Forelimb muscle (tissue), 1 donor: ENCODE measurements around the gene PJA2. TPM values are rescaled to one million over a fixed set of nuclear protein-coding genes. Genes with fewer than 3 reads are reported as not detected.
"Not testable (repeated sequence)": the region's sequence is repeated elsewhere in the genome, so short reads cannot be mapped to it uniquely, and the experiment has no call there.

ENCODE experiments used
- DNase-seq: peaks from one replicate; pipeline ENCODE4 v3.0.0-alpha.2; 2013; ENCODE audit warnings: low read depth
- polyA plus RNA-seq: library from polyadenylated mRNA; unstranded; fragments of 120-200 nt; gene quantifications from one replicate; pipeline ENCODE4 v1.2.1, GENCODE V29; 2013; ENCODE audit not compliant: insufficient read length

The PJA2 gene
- polyA plus RNA-seq, 1 donor: 120 TPM

DNA sequence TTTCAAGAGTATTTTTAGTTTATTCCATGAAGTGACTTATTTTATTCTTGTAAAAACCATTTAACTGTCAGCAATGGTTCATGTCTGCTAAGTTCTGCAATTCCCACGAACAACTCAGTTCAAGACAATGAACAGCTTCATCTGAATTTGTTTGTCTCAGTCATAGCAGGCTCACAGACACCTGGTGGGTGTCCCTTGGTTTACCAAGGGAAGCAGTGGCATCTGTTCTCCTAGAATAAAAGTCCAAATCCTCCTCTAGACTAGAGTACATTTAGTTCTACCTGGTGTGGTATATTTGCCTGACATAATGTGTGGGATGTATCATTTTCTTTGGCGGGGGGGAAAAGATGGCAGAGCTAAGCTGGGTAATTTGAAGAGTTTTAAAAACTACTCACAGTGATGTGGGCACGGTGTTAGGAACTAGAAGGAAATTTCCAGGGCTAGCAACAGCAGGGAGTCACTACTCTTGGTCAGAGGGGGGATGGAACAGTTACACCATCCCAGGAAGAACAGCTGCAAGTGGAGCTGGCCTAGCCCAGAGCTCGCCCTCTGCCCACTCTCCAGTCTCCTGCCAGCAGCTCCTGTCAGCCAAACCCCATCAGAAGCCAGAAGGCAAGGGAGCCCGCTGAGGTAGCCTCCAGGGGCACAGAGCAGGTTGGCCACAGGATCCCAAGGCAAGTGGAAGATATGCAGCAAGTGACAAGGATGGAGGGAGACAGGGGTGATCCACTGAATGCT, 100.3 kb downstream of the PJA2 start:
- no peak for DNase-seq

DNA sequence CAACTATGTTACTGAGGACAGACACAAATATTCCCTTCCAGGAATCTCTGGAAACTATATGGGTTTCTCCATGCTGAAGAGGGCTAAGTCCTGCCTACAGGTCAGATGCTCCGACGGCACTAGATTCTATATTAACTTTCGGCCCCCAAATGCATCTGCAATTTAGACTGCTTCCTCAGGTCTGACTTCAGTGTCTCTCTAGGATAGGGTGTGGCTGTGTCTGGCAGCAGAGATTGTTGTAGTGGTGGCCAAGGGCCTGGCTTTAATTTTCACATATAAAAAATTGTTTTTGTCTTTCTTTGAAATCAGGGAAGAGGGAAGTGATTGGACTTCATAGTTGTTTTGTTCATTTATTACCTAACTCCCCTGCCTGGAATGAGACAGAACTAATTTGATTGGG, 101.8 kb downstream of the PJA2 start:
- DNase-seq: no peak

DNA sequence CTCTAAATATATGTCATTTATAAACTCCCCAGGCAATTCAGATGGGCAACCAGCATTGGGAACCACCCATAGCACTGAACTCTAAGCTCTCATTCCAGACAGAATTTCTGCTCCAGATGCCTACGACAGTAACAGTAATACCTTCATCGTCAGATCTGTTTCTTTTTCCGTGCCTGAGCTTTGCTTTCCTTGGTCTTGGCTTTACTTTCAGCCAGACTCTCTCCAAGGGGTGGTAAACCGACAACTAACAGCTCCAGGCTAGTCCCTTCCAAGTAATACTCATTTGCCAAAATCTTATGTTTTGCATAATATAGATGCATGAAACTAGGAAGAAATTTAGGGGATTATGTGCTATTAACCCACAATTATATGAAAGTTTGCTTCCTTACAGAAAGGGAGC, 102.3 kb downstream of the PJA2 start:
- no peak for DNase-seq

DNA sequence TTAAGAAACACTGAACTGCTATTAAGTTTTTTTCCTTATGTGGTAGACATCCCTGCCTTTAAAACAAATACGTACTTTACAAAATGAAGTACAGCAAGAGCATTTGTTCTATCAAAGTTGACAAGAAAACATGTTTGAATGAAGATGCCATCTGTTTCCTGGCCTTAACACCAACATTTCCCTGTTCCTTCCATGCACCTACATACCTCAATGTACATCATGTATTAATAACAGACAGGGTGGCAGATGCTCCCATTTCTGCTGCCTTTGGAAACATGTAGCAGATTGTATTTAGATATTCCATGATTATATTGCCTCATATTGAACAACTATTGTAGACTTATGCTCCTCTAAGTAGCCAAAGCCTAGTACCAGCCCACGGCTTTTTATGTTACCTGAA, 104.4 kb downstream of the PJA2 start:
- no peak for DNase-seq

DNA sequence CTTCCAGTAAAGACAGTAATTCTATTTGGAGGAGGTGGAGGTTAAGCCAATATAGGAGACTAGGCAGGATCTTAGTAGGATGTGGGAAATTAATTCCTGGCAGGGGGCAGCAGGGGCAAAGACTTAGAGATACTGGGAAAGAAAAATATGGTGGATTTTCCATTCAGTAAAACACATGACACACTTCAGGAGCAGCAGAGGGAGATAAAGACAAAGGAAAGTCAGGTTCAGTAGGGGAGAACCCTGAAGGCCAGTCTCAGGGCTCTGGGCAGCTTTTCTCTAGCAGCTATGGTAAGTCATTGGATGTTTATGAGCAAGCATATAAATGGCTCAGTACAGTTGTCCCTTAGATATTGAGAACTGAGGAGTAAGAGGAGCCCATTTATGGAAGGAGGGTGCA, 105.5 kb downstream of the PJA2 start:
- no peak for DNase-seq

DNA sequence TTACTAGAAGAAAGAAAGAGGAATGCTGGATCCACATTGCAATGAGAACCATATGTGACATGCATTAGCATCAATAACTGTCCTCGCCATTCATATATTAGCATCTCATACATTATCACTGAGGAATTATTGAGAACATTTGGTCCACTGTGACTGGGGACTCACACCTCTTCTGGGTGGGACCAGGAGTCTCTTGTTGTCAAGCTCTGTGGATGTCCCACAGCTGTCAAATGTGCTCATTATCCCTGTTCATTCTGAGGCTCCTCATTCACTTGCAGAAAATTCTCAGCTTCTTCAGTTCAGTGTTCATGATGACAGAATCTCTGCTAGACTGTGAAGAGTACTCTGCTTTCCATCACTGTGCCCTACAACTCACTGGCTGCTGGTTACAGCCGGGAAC, 109.4 kb downstream of the PJA2 start:
- DNase-seq: no peak

DNA sequence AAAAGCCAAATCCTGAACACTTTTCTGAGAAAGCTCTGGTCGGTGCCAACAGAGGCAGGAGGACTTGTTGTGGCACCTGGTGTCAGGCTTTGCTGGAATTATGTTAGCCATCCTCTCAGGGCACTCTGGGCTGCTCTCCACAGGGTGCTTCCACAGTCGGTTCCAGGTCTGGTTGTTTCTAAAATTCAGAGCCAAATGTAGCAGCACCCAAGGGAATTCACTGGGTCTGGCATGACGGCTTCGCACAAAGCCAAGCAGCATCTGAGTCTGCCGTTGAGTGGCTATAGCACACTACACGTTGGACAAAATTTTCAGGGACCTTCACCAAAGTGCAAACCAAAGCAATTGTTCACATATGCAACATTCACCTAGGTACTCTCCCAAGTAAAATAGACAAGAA, 110.2 kb downstream of the PJA2 start:
- no peak for DNase-seq

DNA sequence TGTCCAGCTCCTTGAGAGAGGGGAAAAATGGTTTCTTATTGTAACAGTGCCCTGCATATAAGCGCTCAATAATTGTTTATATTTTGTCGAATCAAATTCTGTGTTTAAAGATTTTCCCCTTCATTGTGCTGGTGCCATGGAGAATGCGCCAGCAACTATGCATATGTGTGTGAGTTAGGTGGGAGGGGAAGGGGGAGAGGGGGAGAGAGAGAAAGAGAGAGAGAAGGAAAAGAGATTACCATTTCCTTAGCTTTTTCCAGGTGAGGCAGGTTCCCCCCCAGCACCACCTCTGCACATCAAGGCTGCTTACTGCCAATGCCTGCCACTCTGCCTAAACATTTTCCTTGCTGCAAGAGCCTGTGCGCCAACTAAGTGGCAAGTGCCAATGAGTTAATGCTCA, 111.0 kb downstream of the PJA2 start:
- no peak for DNase-seq

DNA sequence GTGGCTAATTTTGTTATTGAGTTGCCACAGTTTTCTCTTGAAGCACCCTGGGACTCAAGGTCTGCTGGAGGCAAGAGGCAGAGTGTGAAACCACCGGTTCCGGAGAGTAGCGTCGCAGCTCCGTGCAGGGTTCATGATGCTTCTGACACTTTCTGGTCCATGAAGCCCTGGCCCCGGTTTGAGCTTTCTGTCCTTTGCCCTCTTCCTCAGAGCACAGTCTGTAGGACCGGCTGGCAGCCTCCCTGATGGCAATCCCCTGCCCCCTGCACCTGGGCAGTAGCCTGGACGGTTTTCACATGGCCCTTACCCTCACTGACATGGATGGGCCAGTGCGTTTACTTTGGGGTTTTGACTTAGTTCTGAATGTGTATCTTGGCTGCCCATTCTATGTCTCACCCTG, 111.9 kb downstream of the PJA2 start:
- no peak for DNase-seq

DNA sequence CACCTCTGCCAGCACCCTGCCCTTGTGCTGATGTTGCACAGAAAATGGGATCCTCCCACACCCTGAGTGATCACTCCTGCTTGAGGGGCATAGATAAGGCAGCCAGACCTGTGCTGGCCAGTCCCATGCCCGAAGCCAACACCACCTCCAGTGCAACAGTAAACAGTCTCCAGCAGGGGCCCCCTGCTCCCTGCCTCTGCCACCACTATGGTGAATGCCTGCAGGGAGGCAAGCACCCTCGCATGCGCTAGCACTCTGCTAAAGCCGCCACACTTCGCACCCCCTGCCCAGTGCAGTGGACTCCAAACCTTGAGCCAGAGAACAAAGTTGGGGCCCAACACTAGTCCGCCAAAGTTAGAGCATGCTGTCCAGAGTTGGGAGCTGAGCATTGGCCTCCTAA, 118.7 kb downstream of the PJA2 start:
- no peak for DNase-seq

DNA sequence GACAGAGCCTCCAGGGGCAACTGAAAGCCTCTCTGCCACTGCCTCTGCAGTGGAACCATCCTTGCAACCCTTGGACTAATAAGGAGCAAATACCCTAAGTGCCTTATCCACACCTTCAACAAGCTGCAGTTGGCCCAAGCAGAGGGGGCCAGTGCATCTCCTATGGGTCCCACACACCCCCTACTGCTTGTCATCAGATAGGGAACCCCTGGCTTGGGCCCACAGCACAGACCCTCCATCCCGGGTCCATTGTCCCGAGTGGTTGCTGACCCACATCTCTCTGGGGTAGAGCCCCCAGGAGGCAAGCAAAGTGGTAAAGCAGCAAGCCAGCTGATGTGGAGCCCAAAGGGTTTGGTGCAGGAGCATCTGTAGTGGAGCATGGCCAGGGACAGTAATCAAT, 119.5 kb downstream of the PJA2 start:
- no peak for DNase-seq

DNA sequence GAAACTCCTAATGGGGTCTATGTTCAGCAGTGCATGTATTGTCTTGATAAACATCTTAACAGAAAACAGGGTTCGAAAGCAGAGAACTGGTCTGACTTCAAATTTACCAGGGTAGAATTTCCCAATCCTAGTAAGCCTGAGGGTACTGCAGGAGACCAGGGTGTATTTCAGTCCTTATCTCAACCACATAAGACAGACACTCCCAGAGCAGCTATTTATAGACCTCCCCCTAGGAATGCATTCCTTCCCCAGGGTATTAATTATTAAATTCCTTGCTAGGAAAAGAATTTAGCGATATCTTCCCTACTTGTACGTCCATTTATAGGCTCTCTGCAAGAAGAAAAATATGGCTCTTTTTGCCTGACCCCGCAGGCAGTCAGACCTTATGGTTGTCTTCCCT, 123.1 kb downstream of the PJA2 start:
- DNase-seq: not testable (repeated sequence)
